Measurements from ENCODE around the gene SMARCA2. TPM values are rescaled to one million over a fixed set of nuclear protein-coding genes. Genes with fewer than 3 reads are reported as not detected.

SMARCA2 gene
- total and polyA plus RNA-seq, 4 donors: 18.8 to 67.0 (median 41.1) TPM

- H3K9ac ChIP-seq (ENCODE audit: low read depth in 1 of 2, low read length in 2 of 2): no peak overlapping the region
- 98% methylated on average over 5 of the region's 5 CpGs for WGBS
- no peak overlapping the region for H3K27ac ChIP-seq (ENCODE audit: low read depth in 1 of 2, low read length in 2 of 2)
- TF ChIP-seq MAX (IDR thresholded peaks at IDR 0.05): no peak
- TF ChIP-seq FOXA1 (IDR thresholded peaks at IDR 0.05): no peak
- no peak for TF ChIP-seq HNF4A (conservative IDR thresholded peaks at IDR 0.05)
- TF ChIP-seq ZBTB33 (IDR thresholded peaks at IDR 0.05): no peak
- no peak for TF ChIP-seq YY1 (IDR thresholded peaks at IDR 0.05)
- no peak for TF ChIP-seq NR2F2 (IDR thresholded peaks at IDR 0.05)
- no peak for TF ChIP-seq FOXA2 (IDR thresholded peaks at IDR 0.05)
- no peak for TF ChIP-seq CTCF (IDR thresholded peaks at IDR 0.05; ENCODE audit: low read depth, low read length, missing input control)
- no peak for TF ChIP-seq EGR1 (IDR thresholded peaks at IDR 0.05; ENCODE audit: low read depth in 2 of 2)
- peaks cover 0 to 27% (median 10%) of the 10 kb centered on the region in 4 donors for H3K36me3 ChIP-seq (ENCODE audit: control insufficient read depth in 4 of 4, insufficient read depth in 3 of 4, low read depth in 1 of 4, low read length in 3 of 4)
- no peaks in the 10 kb centered on the region for H3K9me3 ChIP-seq (ENCODE audit: control insufficient read depth in 4 of 4, low read length in 3 of 4)
- DNase-seq (ENCODE audit: low spot score): no peak
- no peaks in the 10 kb centered on the region for H3K27me3 ChIP-seq (ENCODE audit: control insufficient read depth in 4 of 4, insufficient read depth in 4 of 4, low read length in 3 of 4)
- H3K4me3 ChIP-seq (ENCODE audit: low read depth in 1 of 3, low read length in 3 of 3): no peak overlapping the region
- H3K4me1 ChIP-seq (ENCODE audit: control insufficient read depth in 4 of 4, insufficient read depth in 4 of 4, low read length in 3 of 4): no peaks in the 10 kb centered on the region
Measured at GRCh38 chr9:2047916-2048315, 32.8 kb downstream of the SMARCA2 start.

- Histone ChIP-seq H3K27ac (ENCODE audit: low read depth in 1 of 2, low read length in 2 of 2) (no peak overlapping the region), H3K36me3 (ENCODE audit: control insufficient read depth in 4 of 4, insufficient read depth in 3 of 4, low read depth in 1 of 4, low read length in 3 of 4) (peaks cover 0 to 29% (median 12%) of the 10 kb centered on the region in 4 donors)
- TF ChIP-seq NR2F2 (IDR thresholded peaks at IDR 0.05): no peak
- TF ChIP-seq CTCF (IDR thresholded peaks at IDR 0.05; ENCODE audit: low read depth, low read length, missing input control): no peak
- no peak for TF ChIP-seq SP1 (IDR thresholded peaks at IDR 0.05)
- no peak for TF ChIP-seq EGR1 (IDR thresholded peaks at IDR 0.05; ENCODE audit: low read depth in 2 of 2)
- TF ChIP-seq REST (IDR thresholded peaks at IDR 0.05): no peak
- no peak for TF ChIP-seq FOXA2 (IDR thresholded peaks at IDR 0.05)
- TF ChIP-seq JUND (IDR thresholded peaks at IDR 0.05): no peak
- TF ChIP-seq HNF4A (conservative IDR thresholded peaks at IDR 0.05): no peak
- TF ChIP-seq ATF3 (IDR thresholded peaks at IDR 0.05): no peak
- no peak for TF ChIP-seq RXRA (IDR thresholded peaks at IDR 0.05)
- no peak for TF ChIP-seq TAF1 (conservative IDR thresholded peaks at IDR 0.05)
- TF ChIP-seq YY1 (IDR thresholded peaks at IDR 0.05): no peak
- no peak for TF ChIP-seq HNF4G (IDR thresholded peaks at IDR 0.05)
- no peak for TF ChIP-seq MAX (IDR thresholded peaks at IDR 0.05)
- no peak for TF ChIP-seq ZBTB33 (IDR thresholded peaks at IDR 0.05)
- no peak for TF ChIP-seq FOXA1 (IDR thresholded peaks at IDR 0.05)
- TF ChIP-seq GABPA (IDR thresholded peaks at IDR 0.05 in 1 of 2, conservative IDR thresholded peaks at IDR 0.05 in 1 of 2): no peak
- no peak for TF ChIP-seq RAD21 (IDR thresholded peaks at IDR 0.05)
Measured at GRCh38 chr9:2050236-2050635, 35.1 kb downstream of the SMARCA2 start.

More at GRCh38 chr9:2050236-2050635, 35.1 kb downstream of the SMARCA2 start:
- Histone ChIP-seq H3K9me3 (ENCODE audit: control insufficient read depth in 4 of 4, low read length in 3 of 4) (no peaks in the 10 kb centered on the region), H3K27me3 (ENCODE audit: control insufficient read depth in 4 of 4, insufficient read depth in 4 of 4, low read length in 3 of 4) (no peaks in the 10 kb centered on the region), H3K4me3 (ENCODE audit: low read depth in 1 of 3, low read length in 3 of 3) (no peak overlapping the region), H3K4me1 (ENCODE audit: control insufficient read depth in 4 of 4, insufficient read depth in 4 of 4, low read length in 3 of 4) (no peaks in the 10 kb centered on the region), H3K9ac (ENCODE audit: low read depth in 1 of 2, low read length in 2 of 2) (no peak overlapping the region)
- 97% methylated on average over 3 of the region's 3 CpGs for WGBS
- DNase-seq (ENCODE audit: low spot score): no peak

Data from liver (tissue), 9 donors.